ENCODE results near the gene C1QTNF7.

C1QTNF7 gene

GRCh38 chr4:15414551-15415091 is 13.2 kb upstream of the C1QTNF7 start:
- DNase-seq = no peak

GRCh38 chr4:15416357-15417232 is 11.2 kb upstream of the C1QTNF7 start:
- DNase-seq = no peak

GRCh38 chr4:15417233-15417660 is 10.6 kb upstream of the C1QTNF7 start:
- no peak for DNase-seq

- DNase-seq = no peak
Measured at GRCh38 chr4:15418956-15419355, 8.9 kb upstream of the C1QTNF7 start.

GRCh38 chr4:15420642-15421041 is 7.2 kb upstream of the C1QTNF7 start:
- no peak for DNase-seq

- DNase-seq = no peak
Measured at GRCh38 chr4:15423285-15423711, 4.5 kb upstream of the C1QTNF7 start.

GRCh38 chr4:15425520-15425919 is 2.3 kb upstream of the C1QTNF7 start:
- no peak for DNase-seq

GRCh38 chr4:15427161-15427560 is 672 bp upstream of the C1QTNF7 start:
- DNase-seq = no peak

GRCh38 chr4:15428611-15429010 is 778 bp downstream of the C1QTNF7 start:
- DNase-seq = no peak

GRCh38 chr4:15434091-15434490 is 6.3 kb downstream of the C1QTNF7 start:
- no peak for DNase-seq

GRCh38 chr4:15434676-15435075 is 6.8 kb downstream of the C1QTNF7 start:
- no peak for DNase-seq

- DNase-seq = no peak
Measured at GRCh38 chr4:15436513-15436912, 8.7 kb downstream of the C1QTNF7 start.

GRCh38 chr4:15438939-15439524 is 11.2 kb downstream of the C1QTNF7 start:
- no peak for DNase-seq

GRCh38 chr4:15443371-15444160 is 15.7 kb downstream of the C1QTNF7 start:
- DNase-seq = no peak

- DNase-seq = no peak
Measured at GRCh38 chr4:15444276-15444675, 16.4 kb downstream of the C1QTNF7 start.

- no peak for DNase-seq
Measured at GRCh38 chr4:15444879-15445547, 17.2 kb downstream of the C1QTNF7 start.

GRCh38 chr4:15451181-15451865 is 23.5 kb downstream of the C1QTNF7 start:
- DNase-seq = no peak

- no peak for DNase-seq
Measured at GRCh38 chr4:15451866-15452765, 24.3 kb downstream of the C1QTNF7 start.

GRCh38 chr4:15455290-15455689 is 27.5 kb downstream of the C1QTNF7 start:
- no peak for DNase-seq

- DNase-seq = no peak
Measured at GRCh38 chr4:15457406-15458201, 29.8 kb downstream of the C1QTNF7 start.
